Spleen (tissue), 11 donors: ENCODE results near the gene PBX1. TPM values are rescaled to one million over a fixed set of nuclear protein-coding genes. Genes with fewer than 3 reads are reported as not detected.

Experiments
- DNase-seq: peaks from one replicate; pipeline ENCODE4 v3.0.0-alpha.2; 2020
- H3K27ac ChIP-seq, 8 donors: fragments of 200-600 bp; sonication (generic) in 7 of 8; 1 replicate in 4 of 8; 2 replicates in 4 of 8; pipeline versions ENCODE4 v1.5.0 to v1.8.0; 2016 to 2021; ENCODE audit warnings: inconsistent platforms in 4 of 8, mild to moderate bottlenecking in 4 of 8, moderate library complexity in 1 of 8
- H3K27me3 ChIP-seq, 7 donors: fragments of 200-600 bp; sonication (generic) in 6 of 7; replicated peaks in 1 of 7; 1 replicate in 4 of 7; 2 replicates in 3 of 7; pipeline versions ENCODE4 v1.5.0 to v1.8.0; 2016 to 2021; ENCODE audit warnings: inconsistent platforms in 3 of 7, mild to moderate bottlenecking in 1 of 7
- H3K36me3 ChIP-seq, 6 donors: fragments of 200-600 bp; sonication (generic) in 5 of 6; 1 replicate in 4 of 6; 2 replicates in 2 of 6; pipeline versions ENCODE4 v1.5.0 to v1.8.0; 2016 to 2021; ENCODE audit warnings: inconsistent platforms in 2 of 6
- H3K4me1 ChIP-seq, 6 donors: fragments of 200-600 bp; sonication (generic) in 5 of 6; 1 replicate in 3 of 6; 2 replicates in 3 of 6; pipeline versions ENCODE4 v1.5.0 to v1.8.0; 2016 to 2021; ENCODE audit warnings: inconsistent platforms in 3 of 6
- H3K4me3 ChIP-seq, 8 donors: fragments of 200-600 bp; sonication (generic) in 7 of 8; 1 replicate in 4 of 8; 2 replicates in 4 of 8; pipeline versions ENCODE4 v1.5.0 to v1.8.0; 2016 to 2021; ENCODE audit warnings: inconsistent platforms in 4 of 8, mild to moderate bottlenecking in 4 of 8, moderate library complexity in 2 of 8
- H3K9me3 ChIP-seq, 8 donors: fragments of 200-600 bp; sonication (generic) in 7 of 8; 1 replicate in 4 of 8; 2 replicates in 4 of 8; pipeline versions ENCODE4 v1.5.0 to v1.8.0; 2016 to 2021; ENCODE audit warnings: inconsistent platforms in 4 of 8
- CTCF ChIP-seq, 11 experiments: fragments of 200-600 bp in 7 of 11; fragments of 450-650 bp in 4 of 11; sonication (generic) in 4 of 11; IDR thresholded peaks in 8 of 11; conservative IDR thresholded peaks in 3 of 11; 1 replicate in 7 of 11; 2 replicates in 4 of 11; pipeline versions ENCODE4 v1.4.0 to v1.8.0; 2016 to 2021; ENCODE audit warnings: antibody characterized with exemption in 11 of 11, inconsistent platforms in 4 of 11, mild to moderate bottlenecking in 1 of 11
- POLR2A ChIP-seq, 3 donors: fragments of 450-650 bp; IDR thresholded peaks; one replicate each; pipeline ENCODE4 v1.5.1; 2017; ENCODE audit warnings: antibody characterized with exemption in 3 of 3, mild to moderate bottlenecking in 1 of 3
- POLR2AphosphoS5 ChIP-seq, 3 donors: sonication (generic); formaldehyde crosslinking; IDR thresholded peaks; one replicate each; pipeline ENCODE4 v1.5.1; 2017; ENCODE audit warnings: antibody characterized with exemption in 3 of 3
- WGBS, 5 donors: extraction: QIAGEN DNeasy Blood & Tissue Kit in 3 of 5; methylation state at CpG; one replicate each; pipeline versions ENCODE4 v1.1.5 to v1.1.7; 2013 to 2018; 5-methylcytosine and 5-hydroxymethylcytosine counted together
- intact Hi-C: fragments of 100-400 bp; cut with DNase I; formaldehyde crosslinking; loops from one replicate; pipeline ENCODE4 v1.15.0; 2023; ENCODE audit warnings: low total_unique reads
- polyA plus RNA-seq, 3 donors: library from polyadenylated mRNA; stranded (reverse); fragments of 200-250 nt; gene quantifications; one replicate each; pipeline ENCODE4 v1.2.1, GENCODE V29; 2013
- total RNA-seq, 7 donors: library from RNA; depleted of rRNA in 3 of 7; stranded (reverse); fragments of >200 nt in 3 of 7; fragmentation: NEBNext Ultra II Directional in 4 of 7; extraction: Animal tissue kit (Norgen Biotek cat#: 25700) in 4 of 7; gene quantifications; one replicate each; pipeline versions ENCODE4 v1.1.0 to v1.2.1, GENCODE V29; 2016 to 2021
- donor health status: healthy with polysubstance abuse.
- donor health status: DM: no; HTN: no; CAD: no; lungs with moderate emphysema.
- donor health status: DM: no; HTN: no; CAD: no.
- donor health status: Bipolar disorder and iron deficiency.
- donor health status: healthy.
- donor health status: DM: no; HTN: no; CAD: no.
- donor health status: DM: yes; HTN: yes; CAD: no.

PBX1 gene
- total and polyA plus RNA-seq, 10 donors = 3.4 to 79.5 (median 31.8) TPM

- Histone ChIP-seq H3K27ac (peak overlapping the region in 5 of 8 donors; percentile 7 to 61 (median 40)), H3K36me3 (no peaks in the 10 kb centered on the region), H3K27me3 (peaks cover 0 to 8% (median 0%) of the 10 kb centered on the region in 7 donors), H3K4me1 (peaks cover 0 to 29% (median 21%) of the 10 kb centered on the region in 6 donors), H3K4me3 (no peak overlapping the region), H3K9me3 (no peaks in the 10 kb centered on the region)
- no peak for DNase-seq
- no peak for TF ChIP-seq POLR2A (IDR thresholded peaks at IDR 0.05)
- no peak for TF ChIP-seq CTCF (IDR thresholded peaks at IDR 0.05 in 8 of 11, conservative IDR thresholded peaks at IDR 0.05 in 3 of 11)
- TF ChIP-seq POLR2AphosphoS5 (IDR thresholded peaks at IDR 0.05) = no peak
- WGBS, 5 donors = 60 to 76% (median 75%) methylated on average over 6 of the region's 6 CpGs
- intact Hi-C loops = loop anchor here (10.0 kb wide), 1 partner anchor 1371 kb away; no protein-coding TSS in a partner anchor
Observed at GRCh38 chr1:164785841-164786534, 227.0 kb downstream of the PBX1 start.

- H3K36me3 ChIP-seq = no peaks in the 10 kb centered on the region
- no peaks in the 10 kb centered on the region for H3K9me3 ChIP-seq
- no peak overlapping the region for H3K4me3 ChIP-seq
- TF ChIP-seq CTCF (IDR thresholded peaks at IDR 0.05 in 8 of 11, conservative IDR thresholded peaks at IDR 0.05 in 3 of 11) = peak; percentile 62 to 91 (median 87)
- TF ChIP-seq POLR2A (IDR thresholded peaks at IDR 0.05) = no peak
- peak in 2 of 3 donors; percentile 27 to 49 for TF ChIP-seq POLR2AphosphoS5 (IDR thresholded peaks at IDR 0.05)
- peaks cover 0 to 29% (median 21%) of the 10 kb centered on the region in 6 donors for H3K4me1 ChIP-seq
- no peak overlapping the region for H3K27ac ChIP-seq
- DNase-seq = peak; percentile 87
- WGBS, 5 donors = 23 to 27% (median 24%) methylated on average over 10 of the region's 10 CpGs
- intact Hi-C loops = loop anchor here (10.0 kb wide), 1 partner anchor 1372 kb away; no protein-coding TSS in a partner anchor
- H3K27me3 ChIP-seq = peaks cover 0 to 8% (median 0%) of the 10 kb centered on the region in 7 donors
Observed at GRCh38 chr1:164786980-164787833, 228.2 kb downstream of the PBX1 start.

- intact Hi-C loops = loop anchor here (10.0 kb wide), 1 partner anchor 1373 kb away; no protein-coding TSS in a partner anchor
- H3K9me3 ChIP-seq = no peaks in the 10 kb centered on the region
- peaks cover 0 to 5% (median 0%) of the 10 kb centered on the region in 6 donors for H3K36me3 ChIP-seq
- H3K4me1 ChIP-seq = peaks cover 0 to 29% (median 21%) of the 10 kb centered on the region in 6 donors
- 83 to 93% (median 89%) methylated on average over 8 of the region's 8 CpGs for WGBS, 5 donors
- no peak for TF ChIP-seq POLR2A (IDR thresholded peaks at IDR 0.05)
- TF ChIP-seq CTCF (IDR thresholded peaks at IDR 0.05 in 8 of 11, conservative IDR thresholded peaks at IDR 0.05 in 3 of 11) = no peak
- TF ChIP-seq POLR2AphosphoS5 (IDR thresholded peaks at IDR 0.05) = no peak
- peaks cover 0 to 8% (median 0%) of the 10 kb centered on the region in 7 donors for H3K27me3 ChIP-seq
- H3K27ac ChIP-seq = no peak overlapping the region
- DNase-seq = no peak
- H3K4me3 ChIP-seq = no peak overlapping the region
Observed at GRCh38 chr1:164787834-164788231, 228.8 kb downstream of the PBX1 start.
